B cell (primary cell): ENCODE data around the gene TIMELESS. TPM values are rescaled to one million over a fixed set of nuclear protein-coding genes. Genes with fewer than 3 reads are reported as not detected.

Source experiments
- ATAC-seq: fragments of 200-7000 bp; cut with Tn5 transposase; one replicate; pipeline ENCODE4 v1.10.0; 2021; ENCODE audit warnings: low read depth, mild to moderate bottlenecking, moderate number of reproducible peaks, moderate library complexity
- CTCF ChIA-PET: fragments of 350-600 bp; sonication (Branson Sonifier 250); formaldehyde crosslinking; loops from one replicate; lab custom pipeline; 2021; ENCODE audit warnings: antibody characterized with exemption, inconsistent platforms; lab: Charles Lee
- POLR2A ChIA-PET: fragments of 350-600 bp; sonication (Branson Sonifier 250); formaldehyde crosslinking; loops from one replicate; lab custom pipeline; 2021; ENCODE audit warnings: antibody characterized with exemption; lab: Charles Lee
- DNase-seq: peaks from one replicate; pipeline ENCODE4 v3.0.0; 2013
- H2AFZ ChIP-seq: 2 replicates; pipeline ENCODE4 v1.6.1; 2012; ENCODE audit warnings: mild to moderate bottlenecking, low read depth, low read length; ENCODE audit not compliant: insufficient read depth, poor library complexity, severe bottlenecking
- H3K27ac ChIP-seq, 2 donors: 1 replicate in 1 of 2; 2 replicates in 1 of 2; pipeline ENCODE4 v1.5.1; 2012 to 2013; ENCODE audit warnings: low read length in 2 of 2, mild to moderate bottlenecking in 2 of 2, moderate library complexity in 1 of 2
- H3K27me3 ChIP-seq, 4 experiments: fragments of 200-600 bp in 1 of 4; sonication (generic) in 1 of 4; replicated peaks in 1 of 4; 1 replicate in 2 of 4; 2 replicates in 2 of 4; pipeline versions ENCODE4 v1.6.1 to v1.7.0; 2013 to 2016; ENCODE audit warnings: low read length in 3 of 4, mild to moderate bottlenecking in 2 of 4, mixed read lengths in 1 of 4, moderate library complexity in 1 of 4; ENCODE audit not compliant: insufficient read depth in 4 of 4, control insufficient read depth in 3 of 4; ENCODE audit errors: control extremely low read depth in 1 of 4
- H3K36me3 ChIP-seq, 2 experiments: replicated peaks in 1 of 2; 1 replicate in 1 of 2; 2 replicates in 1 of 2; pipeline versions ENCODE4 v1.6.1 to v1.7.1; 2013; ENCODE audit warnings: low read length in 1 of 2; ENCODE audit not compliant: insufficient read depth in 2 of 2, control insufficient read depth in 1 of 2; ENCODE audit errors: control extremely low read depth in 1 of 2, extremely low read depth in 1 of 2
- H3K4me1 ChIP-seq, 2 donors: fragments of 200-600 bp in 1 of 2; sonication (generic) in 1 of 2; 1 replicate in 1 of 2; 2 replicates in 1 of 2; pipeline versions ENCODE4 v1.5.1 to v1.6.1; 2013 to 2017; ENCODE audit warnings: low read length in 2 of 2; ENCODE audit not compliant: control insufficient read depth in 2 of 2, insufficient read depth in 2 of 2
- H3K4me2 ChIP-seq: replicated peaks from 2 replicates; pipeline ENCODE3; 2012; ENCODE audit warnings: mild to moderate bottlenecking, low read depth, low read length; ENCODE audit not compliant: poor library complexity, severe bottlenecking
- H3K4me3 ChIP-seq, 5 experiments: fragments of 200-600 bp in 1 of 5; sonication (generic) in 1 of 5; 1 replicate in 3 of 5; 2 replicates in 2 of 5; pipeline versions ENCODE4 v1.5.1 to v1.7.0; 2011 to 2016; ENCODE audit warnings: low read length in 4 of 5, mild to moderate bottlenecking in 4 of 5, low read depth in 2 of 5, control low read depth in 1 of 5, moderate library complexity in 1 of 5; ENCODE audit not compliant: insufficient read depth in 1 of 5; ENCODE audit errors: control extremely low read depth in 1 of 5, extremely low read depth in 1 of 5
- H3K79me2 ChIP-seq: fragments of 200-600 bp; sonication (generic); one replicate; pipeline ENCODE4 v1.6.0; 2016; ENCODE audit warnings: low read length; ENCODE audit not compliant: control insufficient read depth, insufficient read depth
- H3K9ac ChIP-seq: fragments of 200-600 bp; sonication (generic); 2 replicates; pipeline ENCODE4 v1.6.1; 2017; ENCODE audit warnings: mild to moderate bottlenecking, low read length, moderate library complexity
- H3K9me3 ChIP-seq, 3 donors: one replicate each; pipeline versions ENCODE4 v1.6.1 to v1.7.1; 2013; ENCODE audit warnings: low read length in 2 of 3; ENCODE audit not compliant: control insufficient read depth in 2 of 3, insufficient read depth in 1 of 3; ENCODE audit errors: control extremely low read depth in 1 of 3
- H4K20me1 ChIP-seq: 2 replicates; pipeline ENCODE4 v1.6.0; 2012; ENCODE audit warnings: mild to moderate bottlenecking, low read length; ENCODE audit not compliant: insufficient read depth, control insufficient read depth, poor library complexity, severe bottlenecking
- H3K27ac Mint-ChIP-seq: one replicate; pipeline ENCODE4 v1.8.0; 2021; ENCODE audit warnings: mixed read lengths
- H3K27me3 Mint-ChIP-seq: one replicate; pipeline ENCODE4 v1.8.0; 2021; ENCODE audit warnings: mixed read lengths
- H3K4me1 Mint-ChIP-seq: one replicate; pipeline ENCODE4 v1.8.0; 2021; ENCODE audit warnings: mixed read lengths
- H3K4me3 Mint-ChIP-seq: one replicate; pipeline ENCODE4 v1.8.0; 2021; ENCODE audit warnings: mixed read lengths
- H3K9me3 Mint-ChIP-seq: one replicate; pipeline ENCODE4 v1.8.0; 2022; ENCODE audit warnings: mixed read lengths; ENCODE audit not compliant: insufficient read depth
- CTCF ChIP-seq: fragments of 200-600 bp; IDR thresholded peaks from one replicate; pipeline ENCODE4 v1.8.0; 2022; ENCODE audit warnings: antibody characterized with exemption, mild to moderate bottlenecking
- EZH2 ChIP-seq: IDR thresholded peaks from 2 replicates; pipeline ENCODE4 v1.6.1; 2012; ENCODE audit warnings: borderline replicate concordance, low read depth, mild to moderate bottlenecking, moderate library complexity, low read length; ENCODE audit not compliant: insufficient read depth, poor library complexity, severe bottlenecking
- WGBS: methylation state at CpG from one replicate; pipeline ENCODE4 v1.1.5; 2013; ENCODE audit warnings: missing lambda C conversion rate; ENCODE audit not compliant: insufficient coverage; 5-methylcytosine and 5-hydroxymethylcytosine counted together
- intact Hi-C: fragments of 100-400 bp; cut with micrococcal nuclease; formaldehyde crosslinking; loops from one replicate; pipeline ENCODE4 v1.10.0; 2022
- polyA plus RNA-seq: library from polyadenylated mRNA; depleted of rRNA; stranded (reverse); fragments of >200 nt; gene quantifications from 2 replicates; pipeline ENCODE4 v1.2.3, GENCODE V29; 2012
- total RNA-seq, 2 donors: library from RNA; stranded (reverse); fragments of 120-200 nt in 1 of 2; gene quantifications; 1 replicate in 1 of 2; 2 replicates in 1 of 2; pipeline versions ENCODE4 v1.2.3 to v1.2.4, GENCODE V29; 2013 to 2022

Gene TIMELESS
- total and polyA plus RNA-seq, 2 donors (not counting 1 experiment from before 2014, with no cell fraction given), result 17.2 to 44.4 TPM

- no peaks in the 10 kb centered on the region for H3K9me3 ChIP-seq
- no peak overlapping the region for H3K27ac ChIP-seq
- no peak overlapping the region for H3K9ac ChIP-seq
- H3K27me3 ChIP-seq, result no peaks in the 10 kb centered on the region
- DNase-seq, result no peak
- Mint-ChIP-seq H3K27ac (no peak overlapping the region), H3K4me1 (peaks cover 5% of the 10 kb centered on the region), H3K4me3 (no peak overlapping the region), H3K9me3 (no peaks in the 10 kb centered on the region), H3K27me3 (no peaks in the 10 kb centered on the region)
- H3K4me3 ChIP-seq, result no peak overlapping the region
- H3K4me1 ChIP-seq, result no peaks in the 10 kb centered on the region
- ATAC-seq, result no peak
- no peak overlapping the region for H3K4me2 ChIP-seq
- H3K79me2 ChIP-seq, result peaks cover 25% of the 10 kb centered on the region
- intact Hi-C loops, result no loop called here
- TF ChIP-seq EZH2 (no peak), CTCF (no peak)
- H2AFZ ChIP-seq, result no peak overlapping the region
- ChIA-PET CTCF (no interaction called here), POLR2A (no interaction called here)
- no peaks in the 10 kb centered on the region for H4K20me1 ChIP-seq
- peaks cover 2 to 6% of the 10 kb centered on the region in 2 experiments for H3K36me3 ChIP-seq
- 96% methylated on average over 5 of the region's 6 CpGs for WGBS
Observed at GRCh38 chr12:56477521-56478225, 28.4 kb upstream of the TIMELESS start.

GRCh38 chr12:56476972-56477432 is 27.8 kb upstream of the TIMELESS start:
- H3K79me2 ChIP-seq, result peaks cover 25% of the 10 kb centered on the region
- no peaks in the 10 kb centered on the region for H3K9me3 ChIP-seq
- Mint-ChIP-seq H3K9me3 (no peaks in the 10 kb centered on the region), H3K27me3 (no peaks in the 10 kb centered on the region), H3K27ac (no peak overlapping the region), H3K4me3 (no peak overlapping the region), H3K4me1 (peaks cover 5% of the 10 kb centered on the region)
- 100% methylated on average over 1 of the region's 1 CpG for WGBS
- no peak overlapping the region for H3K9ac ChIP-seq
- DNase-seq (no peak), ATAC-seq (no peak)
- ChIA-PET POLR2A (interaction anchor here (0.6 kb wide), 1 partner anchor 1076 kb away, joined by 6 read pairs; no protein-coding TSS in a partner anchor), CTCF (interaction anchor here (0.7 kb wide), 1 partner anchor 333 kb away, joined by 3 read pairs; no protein-coding TSS in a partner anchor)
- TF ChIP-seq EZH2 (no peak), CTCF (no peak)
- no peak overlapping the region for H3K4me2 ChIP-seq
- H3K27me3 ChIP-seq, result no peaks in the 10 kb centered on the region
- H3K27ac ChIP-seq, result no peak overlapping the region
- H3K4me3 ChIP-seq, result no peak overlapping the region
- H2AFZ ChIP-seq, result no peak overlapping the region
- peaks cover 2 to 6% of the 10 kb centered on the region in 2 experiments for H3K36me3 ChIP-seq
- H4K20me1 ChIP-seq, result no peaks in the 10 kb centered on the region
- intact Hi-C loops, result no loop called here
- H3K4me1 ChIP-seq, result no peaks in the 10 kb centered on the region
